ENCODE results near the gene GAL.

GRCh38 chr11:68734111-68734510 is 49.8 kb downstream of the GAL start:
- no peak for TF ChIP-seq RAD21 (IDR thresholded peaks at IDR 0.05 in 1 of 2, conservative IDR thresholded peaks at IDR 0.05 in 1 of 2; ENCODE audit: low read depth in 2 of 2, low read length in 2 of 2)
- no peak for TF ChIP-seq ATF3 (IDR thresholded peaks at IDR 0.05; ENCODE audit: insufficient read depth, low read depth, low read length)
- TF ChIP-seq CTCF (IDR thresholded peaks at IDR 0.05; ENCODE audit: control extremely low read depth in 1 of 3, insufficient read depth in 1 of 3, low read depth in 1 of 3, low read length in 3 of 3): no peak
- TF ChIP-seq POU5F1 (IDR thresholded peaks at IDR 0.05; ENCODE audit: low read depth, low read length): no peak
